ENCODE measurements around the gene AVPR1B.

AVPR1B gene

DNA sequence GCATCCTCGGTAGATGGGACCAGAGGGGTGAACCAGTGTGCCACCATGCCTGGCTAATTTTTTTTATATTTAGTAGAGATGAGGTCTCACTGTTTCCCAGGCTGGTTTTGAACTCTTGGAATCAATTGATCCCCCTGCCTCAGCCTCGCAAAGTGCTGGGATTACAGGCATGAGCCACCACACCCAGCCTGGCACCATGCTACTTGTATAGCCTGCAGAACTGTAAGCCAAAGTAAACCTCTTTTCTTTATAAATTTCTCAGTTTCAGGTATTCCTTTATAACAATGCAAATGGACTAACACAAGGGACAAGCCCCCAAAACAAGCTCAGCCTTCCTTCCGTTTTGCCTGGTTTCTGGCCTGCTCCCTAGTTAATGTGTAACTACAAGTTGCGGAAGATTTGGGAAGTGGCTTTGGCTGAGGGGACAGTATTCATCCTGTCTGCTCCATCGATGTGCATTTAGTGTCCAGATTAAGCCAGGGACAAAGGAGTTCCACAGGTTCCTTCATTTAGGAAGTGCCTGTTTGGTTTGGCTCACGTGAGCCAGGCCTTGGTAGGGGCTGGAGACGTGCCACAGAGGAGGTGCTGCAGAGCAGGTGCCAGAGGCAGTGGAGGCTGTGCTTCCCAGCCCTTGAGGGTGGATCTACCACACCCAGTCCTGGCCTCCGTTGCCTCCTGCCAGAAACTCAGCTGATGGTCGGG lies 4.4 kb downstream of the AVPR1B start:
- no peak for DNase-seq (ENCODE audit: low read depth in 2 of 2)

DNA sequence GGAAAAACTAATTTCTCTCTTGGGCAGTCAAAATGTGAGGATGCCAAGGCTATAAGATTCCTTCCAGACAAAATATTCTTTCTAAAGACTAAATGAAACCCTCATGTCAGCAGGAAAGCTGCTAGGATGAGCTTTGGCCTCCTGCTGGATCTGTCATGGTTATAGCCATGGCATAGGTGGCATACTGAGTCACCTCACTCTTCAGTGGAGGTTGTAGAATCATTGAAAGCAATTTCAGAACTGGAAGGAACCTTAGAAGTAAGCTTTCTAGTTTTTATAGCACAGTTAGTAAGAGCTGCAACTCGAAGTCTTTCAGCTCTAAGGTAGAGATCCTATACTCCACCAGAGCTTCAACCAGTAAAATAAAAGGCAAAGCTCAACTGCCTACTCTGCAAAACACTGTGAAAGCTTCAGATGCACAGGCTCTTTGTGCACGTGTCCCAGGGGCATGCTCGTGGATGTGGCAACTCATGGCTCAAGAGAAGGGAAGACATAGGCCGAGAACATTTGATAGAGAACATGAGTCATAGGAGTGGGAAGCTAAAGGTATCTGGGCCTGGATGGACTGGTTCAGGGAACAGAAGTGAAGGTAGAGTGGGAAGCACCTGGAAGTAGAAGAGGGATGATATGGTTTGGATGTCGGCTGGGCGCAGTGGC lies 5.8 kb downstream of the AVPR1B start:
- no peak for DNase-seq (ENCODE audit: low read depth in 2 of 2)

DNA sequence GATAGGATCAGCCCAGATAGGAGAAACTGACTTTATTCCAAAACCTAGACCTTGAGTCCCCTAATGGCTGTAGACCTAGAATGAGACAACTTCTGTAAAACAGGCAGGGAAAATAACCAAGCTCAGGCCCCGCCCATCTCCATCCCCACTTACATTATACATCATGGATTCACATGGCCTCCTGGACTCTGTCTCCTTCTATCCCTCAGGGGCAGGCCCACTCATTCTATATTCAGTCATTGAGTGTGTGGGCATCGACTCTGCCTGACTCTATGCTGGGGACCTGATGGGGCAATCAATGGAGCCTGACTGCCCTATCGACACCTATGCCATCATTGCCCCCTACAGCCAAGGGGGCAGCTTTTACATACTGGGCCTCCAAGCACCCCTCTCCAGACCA lies 6.4 kb downstream of the AVPR1B start:
- DNase-seq (ENCODE audit: low read depth in 2 of 2): no peak

DNA sequence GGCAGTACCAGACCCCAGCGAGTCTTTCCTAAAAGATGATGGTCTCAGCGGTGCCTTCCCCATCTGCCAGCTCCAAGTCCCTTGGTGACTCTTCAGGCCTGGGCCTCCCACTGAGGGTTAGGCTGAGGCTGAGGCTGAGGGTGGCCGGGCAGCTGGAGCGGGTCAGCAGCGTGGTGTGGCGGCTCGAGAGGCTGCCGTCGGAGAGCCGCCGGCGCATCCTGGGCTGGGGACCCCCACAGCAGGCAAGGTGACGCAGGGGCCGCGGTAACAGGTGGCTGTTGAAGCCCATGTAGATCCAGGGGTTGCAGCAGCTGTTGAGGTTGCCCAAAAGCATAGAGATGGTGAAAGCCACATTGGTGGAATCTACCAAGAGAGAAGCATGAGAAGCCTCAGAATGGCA lies 7.0 kb downstream of the AVPR1B start:
- no peak for DNase-seq (ENCODE audit: low read depth in 2 of 2)

DNA sequence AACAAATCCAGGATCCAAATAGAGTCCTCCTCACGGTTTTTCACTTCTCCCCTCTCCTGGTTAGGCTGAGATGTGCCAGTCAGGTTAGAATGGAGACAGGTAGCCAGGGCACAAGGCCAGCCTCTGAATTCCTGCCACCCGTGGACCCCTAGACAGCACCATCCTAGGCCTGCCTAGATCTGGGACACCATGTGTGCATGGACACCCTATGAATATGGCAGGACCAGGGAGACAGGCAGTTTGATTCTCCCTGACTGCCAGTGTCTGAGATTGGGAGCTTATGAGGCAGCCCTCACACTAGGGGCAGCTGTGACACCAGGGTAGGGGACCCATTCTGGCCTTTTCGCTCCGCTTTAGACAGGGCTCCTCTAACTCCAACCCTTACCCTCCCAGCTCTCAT lies 7.5 kb downstream of the AVPR1B start:
- no peak for DNase-seq (ENCODE audit: low read depth in 2 of 2)

DNA sequence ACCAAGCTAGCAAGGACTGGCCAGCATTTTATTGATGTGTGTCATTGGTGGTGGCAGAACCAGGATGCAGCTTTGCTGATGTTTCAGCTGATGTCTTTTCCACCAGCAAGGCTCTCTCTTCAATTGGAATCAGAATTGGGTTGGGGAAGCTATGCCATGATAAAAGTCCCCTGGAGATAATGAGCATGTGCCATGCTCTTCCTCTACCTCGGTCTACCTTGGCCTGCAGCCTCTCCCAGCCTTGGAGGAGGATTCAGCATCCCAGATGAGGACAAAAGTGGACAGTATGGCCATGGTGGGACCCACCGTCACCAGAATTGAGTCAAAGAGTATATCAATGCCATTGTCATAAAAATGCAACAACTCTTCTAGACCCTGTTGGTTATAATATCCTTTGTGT lies 8.6 kb downstream of the AVPR1B start:
- no peak for DNase-seq (ENCODE audit: low read depth in 2 of 2)

DNA sequence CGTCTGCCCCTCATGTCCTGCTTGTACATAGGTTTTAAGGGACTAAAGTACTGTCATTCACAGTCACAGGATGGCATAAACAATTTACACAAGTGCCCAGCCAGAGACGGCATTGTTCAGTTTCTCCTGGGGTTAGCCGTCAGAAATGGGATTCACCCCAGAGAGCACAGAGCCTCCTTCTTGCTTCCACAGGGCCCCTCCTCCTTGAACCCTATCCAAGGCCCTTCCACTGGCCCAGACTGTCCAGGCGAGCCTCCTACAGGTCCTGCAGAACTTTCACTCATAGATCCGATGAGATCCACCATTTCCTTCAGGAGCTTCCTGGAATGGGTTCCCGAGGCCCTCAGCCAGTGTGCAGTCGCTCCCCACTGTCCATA lies 10.0 kb downstream of the AVPR1B start:
- no peak for DNase-seq (ENCODE audit: low read depth in 2 of 2)

DNA sequence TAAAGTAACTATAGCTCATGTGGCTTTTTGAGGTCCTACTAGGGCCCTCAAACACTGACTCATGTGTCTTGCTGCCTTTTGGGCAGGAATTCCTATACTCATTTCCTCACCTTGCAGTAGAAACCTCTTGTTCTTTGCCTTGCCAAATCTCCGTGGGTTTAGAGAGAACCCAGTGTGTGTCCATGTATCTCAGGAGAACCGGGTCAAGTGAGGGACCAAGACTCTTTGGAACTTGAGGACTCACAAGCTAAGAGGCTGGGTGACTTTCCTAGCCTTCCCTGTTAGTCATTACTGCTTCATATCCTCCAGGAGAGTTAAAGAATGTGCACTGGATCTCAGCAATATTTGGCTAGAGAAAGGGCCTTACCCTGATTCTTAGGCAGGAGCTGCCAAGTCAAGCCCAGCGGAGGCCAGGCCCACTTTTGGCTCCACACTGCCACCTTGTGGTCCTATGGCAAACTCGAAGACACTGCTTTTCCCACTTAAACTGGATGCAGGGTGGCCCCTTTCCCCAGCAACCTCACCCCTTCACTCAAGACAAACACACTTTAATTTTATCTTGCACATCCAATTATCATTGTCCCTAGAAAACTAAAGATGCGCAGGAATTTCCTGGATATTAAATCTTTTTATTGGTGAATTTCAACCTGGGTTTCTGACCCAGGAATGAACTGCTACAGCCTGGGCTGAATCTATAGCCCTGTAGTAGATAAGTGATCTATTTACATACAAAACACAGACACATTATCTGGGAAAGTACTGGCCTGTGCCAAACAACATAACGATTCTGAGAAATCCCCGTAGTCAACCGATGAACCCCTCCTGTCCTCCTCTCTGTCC lies 10.6 kb downstream of the AVPR1B start:
- peak; percentile 68 to 76 for DNase-seq (ENCODE audit: low read depth in 2 of 2)

DNA sequence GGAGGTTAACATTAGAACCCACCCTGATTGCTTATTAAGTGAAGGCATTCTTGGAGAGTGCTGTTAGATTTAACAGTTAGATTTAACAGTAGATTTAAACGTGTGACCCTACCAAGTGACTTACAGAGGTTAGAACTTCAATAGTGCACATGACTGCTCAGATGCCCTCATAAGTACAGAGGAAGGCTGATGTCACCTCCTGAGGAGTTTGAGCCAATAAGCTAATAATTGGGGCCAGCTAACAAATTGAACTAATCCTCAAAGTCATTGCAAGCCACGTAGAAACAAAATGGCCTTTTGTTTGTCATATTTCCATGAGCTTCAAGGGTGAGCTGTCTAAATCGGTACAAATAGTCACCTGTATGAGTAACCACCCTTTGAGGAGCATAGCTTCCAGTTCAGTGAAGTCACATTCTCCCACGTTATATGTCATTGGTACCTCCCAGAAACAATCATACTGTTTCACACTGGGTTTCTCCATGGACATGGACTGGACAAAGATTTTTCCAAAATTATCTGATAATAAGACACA lies 11.7 kb downstream of the AVPR1B start:
- no peak for DNase-seq (ENCODE audit: low read depth in 2 of 2)

DNA sequence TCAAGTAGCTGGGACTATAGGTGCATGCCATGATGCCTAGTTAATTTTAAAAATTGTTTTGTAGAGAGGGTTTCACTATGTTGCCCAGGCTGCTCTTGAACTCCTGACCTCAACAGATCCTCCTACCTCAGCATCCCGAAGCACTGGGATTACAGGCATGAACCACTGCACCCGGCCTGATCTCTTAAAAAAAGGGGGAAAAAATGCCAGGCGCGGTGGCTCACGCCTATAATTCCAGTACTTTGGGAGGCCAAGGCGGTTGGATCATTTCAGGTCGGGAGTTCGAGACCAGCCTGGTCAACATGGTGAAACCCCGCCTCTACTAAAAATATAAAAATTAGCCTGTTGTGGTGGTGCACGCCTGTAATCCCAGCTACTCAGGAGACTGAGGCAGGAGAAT lies 13.2 kb downstream of the AVPR1B start:
- no peak for DNase-seq (ENCODE audit: low read depth in 2 of 2)

DNA sequence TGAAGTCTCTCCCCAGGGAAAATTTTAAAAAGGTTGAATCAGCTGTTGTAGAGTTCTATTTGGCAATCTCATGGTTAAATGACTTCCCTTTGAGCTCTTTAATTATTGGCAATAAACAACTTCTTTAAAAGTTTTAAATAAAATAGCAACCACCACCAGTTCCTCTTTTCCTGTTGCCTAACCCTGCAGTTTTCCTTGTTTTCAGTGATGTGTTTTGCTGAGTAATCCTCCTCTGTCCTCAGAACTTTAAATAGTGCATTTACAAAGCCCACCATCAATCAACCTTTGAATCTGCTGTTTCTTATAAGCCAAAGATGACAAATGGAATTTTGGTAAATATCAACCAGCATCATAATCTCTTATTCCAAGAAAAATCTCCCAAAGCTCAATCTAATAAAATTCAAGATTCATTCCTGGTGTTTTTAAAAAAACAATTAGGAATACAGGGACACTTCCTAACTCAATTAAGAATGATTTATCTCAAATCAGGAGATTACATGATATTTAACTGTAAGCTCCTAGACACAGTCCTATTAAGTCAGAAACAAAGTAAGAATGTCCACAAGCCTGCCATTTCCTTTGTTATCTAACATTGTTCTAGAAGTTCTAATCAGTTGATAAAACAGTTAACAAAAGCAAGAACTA lies 14.8 kb downstream of the AVPR1B start:
- no peak for DNase-seq (ENCODE audit: low read depth in 2 of 2)

DNA sequence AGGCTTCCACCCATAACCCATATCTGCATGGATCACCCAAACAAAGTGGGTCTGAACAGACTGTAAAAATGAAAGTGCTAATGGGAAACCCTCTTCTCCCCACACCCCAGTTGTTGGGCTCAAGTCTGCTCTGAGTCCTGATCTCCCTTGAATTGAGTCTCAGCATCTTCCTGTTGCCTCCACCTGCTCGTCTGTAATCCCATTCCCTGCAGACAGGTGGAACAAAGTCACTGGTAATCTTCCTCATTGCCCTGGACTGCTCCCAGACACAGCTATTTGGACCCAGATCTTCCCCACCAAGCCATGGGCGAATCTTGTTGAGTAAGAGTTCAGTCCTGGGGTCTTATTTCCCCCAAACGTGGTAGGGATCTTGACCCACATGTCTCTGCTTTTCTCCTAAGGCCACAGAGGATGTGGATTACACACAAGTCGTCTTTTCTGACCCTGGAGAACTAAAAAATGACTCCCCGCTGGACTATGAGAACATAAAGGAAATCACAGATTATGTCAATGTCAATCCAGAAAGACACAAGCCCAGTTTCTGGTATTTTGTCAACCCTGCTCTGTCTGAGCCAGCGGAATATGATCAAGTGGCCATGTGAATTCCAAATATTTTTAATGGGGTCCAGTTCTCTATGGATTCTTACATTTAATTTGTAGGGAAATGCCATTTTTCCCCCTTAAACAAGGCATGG lies 15.7 kb downstream of the AVPR1B start:
- DNase-seq (ENCODE audit: low read depth in 2 of 2): no peak

DNA sequence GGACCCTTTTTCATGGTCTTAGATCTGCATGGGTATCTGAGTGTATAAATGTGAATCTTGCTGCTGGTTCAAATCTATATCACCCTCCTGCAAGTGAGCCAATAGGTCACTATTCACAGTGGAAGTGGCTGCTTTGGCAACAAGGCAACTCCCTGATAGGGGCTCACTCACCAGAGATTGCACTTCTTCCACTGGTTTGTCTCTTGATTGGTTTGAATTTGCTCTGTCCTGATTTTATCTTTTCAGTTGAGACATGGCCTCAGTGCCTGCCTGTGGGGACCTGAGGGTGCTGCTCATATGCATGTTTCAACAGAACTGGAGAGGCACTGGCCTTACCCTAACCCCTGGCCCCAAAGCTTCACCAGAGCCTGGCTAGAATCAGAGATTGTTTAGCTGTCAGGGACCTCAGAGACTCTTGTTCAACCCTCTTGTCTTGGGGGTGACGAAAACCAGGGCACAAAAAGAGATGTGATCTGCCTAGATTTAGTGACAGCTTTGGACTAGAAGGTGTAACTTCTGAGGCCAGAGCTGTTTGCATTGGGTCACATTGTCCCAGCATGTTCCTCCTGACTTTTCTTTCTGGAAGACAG lies 16.9 kb downstream of the AVPR1B start:
- no peak for DNase-seq (ENCODE audit: low read depth in 2 of 2)

DNA sequence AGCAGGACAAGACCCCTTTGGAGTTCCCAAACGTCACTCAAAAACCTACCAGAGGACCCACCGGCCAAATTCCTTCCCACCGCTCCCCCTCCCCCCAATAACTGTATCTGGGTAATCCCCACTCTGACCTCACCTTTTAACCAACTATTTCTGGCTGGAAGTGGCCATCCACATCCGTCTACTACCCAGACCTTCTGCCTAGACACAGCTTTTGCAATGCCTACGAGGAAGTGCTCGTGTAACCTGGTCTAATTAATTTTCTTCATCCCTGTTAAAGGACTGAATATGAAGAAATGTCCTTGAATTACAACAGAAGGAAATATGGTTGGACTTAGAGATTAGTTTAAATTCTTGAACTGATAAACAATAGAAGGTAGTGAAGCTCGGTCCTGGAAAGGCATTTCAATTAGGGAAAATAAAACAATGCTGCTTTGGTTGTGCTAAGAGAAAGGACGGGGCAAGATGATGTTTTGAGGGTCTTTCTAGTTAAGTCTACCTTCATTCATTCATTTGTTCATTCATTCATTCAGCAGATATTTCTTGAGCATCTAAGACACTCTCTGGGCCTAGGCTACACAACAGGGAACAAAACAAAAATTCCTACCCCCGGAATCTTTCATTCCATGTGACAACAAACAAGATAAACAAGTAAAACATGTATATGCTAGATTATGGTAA lies 18.8 kb downstream of the AVPR1B start:
- no peak for DNase-seq (ENCODE audit: low read depth in 2 of 2)

DNA sequence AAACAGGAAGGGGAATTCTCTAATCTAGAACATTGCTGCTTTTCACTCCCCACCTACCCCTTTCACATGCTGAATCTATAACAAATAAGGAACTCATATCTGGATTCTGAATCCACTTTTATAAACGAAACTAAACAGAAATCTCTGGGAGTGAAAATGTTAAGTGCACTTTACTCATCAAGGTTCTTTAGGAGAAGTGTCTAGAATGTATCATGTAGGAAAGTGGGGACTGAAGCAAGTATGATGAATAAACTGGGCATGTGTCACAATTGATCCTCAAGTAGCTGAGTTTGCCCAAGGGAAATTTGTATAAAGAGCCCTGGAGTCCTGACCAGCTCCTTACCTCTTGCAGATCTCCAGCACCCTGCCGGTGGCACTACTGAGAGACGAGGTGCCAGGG lies 19.8 kb downstream of the AVPR1B start:
- DNase-seq (ENCODE audit: low read depth in 2 of 2): no peak

DNA sequence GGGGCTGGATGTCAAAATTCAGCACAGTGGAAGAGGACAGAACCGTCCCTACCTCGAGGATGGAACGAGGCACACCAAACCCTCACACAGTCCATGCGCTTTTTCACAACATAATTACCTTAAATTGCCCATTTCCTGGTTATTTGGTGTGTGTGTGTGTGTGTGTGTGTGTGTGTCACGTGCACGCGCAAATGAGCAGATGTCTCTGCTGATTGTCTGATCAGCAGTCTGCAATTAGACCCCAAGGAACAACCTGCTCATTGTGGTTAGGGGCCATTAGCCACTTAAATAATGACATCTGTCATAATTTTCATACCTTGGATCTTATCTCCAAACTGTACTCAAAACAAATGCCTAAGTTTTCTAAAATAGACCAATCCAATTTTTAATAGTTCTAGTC lies 23.2 kb downstream of the AVPR1B start:
- no peak for DNase-seq (ENCODE audit: low read depth in 2 of 2)

DNA sequence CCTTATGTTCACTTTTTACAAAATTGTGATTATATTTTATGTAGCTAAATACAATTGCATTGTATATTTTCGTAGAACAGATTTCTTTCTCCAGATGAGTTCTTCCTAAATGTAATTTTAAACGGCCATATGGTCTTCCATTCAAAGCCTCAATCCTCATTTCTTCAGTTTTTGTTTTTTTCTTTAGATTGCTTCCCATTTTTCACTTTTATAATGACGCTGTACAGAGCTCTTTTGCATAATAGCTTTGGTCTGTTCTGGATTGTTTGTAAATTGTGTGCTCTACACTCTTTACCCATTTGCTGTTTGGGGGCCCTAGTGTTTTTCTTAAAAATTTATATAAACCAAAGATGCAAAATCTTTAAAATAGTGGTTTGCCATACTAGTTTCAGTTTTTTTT lies 27.8 kb downstream of the AVPR1B start:
- no peak for DNase-seq (ENCODE audit: low read depth in 2 of 2)

DNA sequence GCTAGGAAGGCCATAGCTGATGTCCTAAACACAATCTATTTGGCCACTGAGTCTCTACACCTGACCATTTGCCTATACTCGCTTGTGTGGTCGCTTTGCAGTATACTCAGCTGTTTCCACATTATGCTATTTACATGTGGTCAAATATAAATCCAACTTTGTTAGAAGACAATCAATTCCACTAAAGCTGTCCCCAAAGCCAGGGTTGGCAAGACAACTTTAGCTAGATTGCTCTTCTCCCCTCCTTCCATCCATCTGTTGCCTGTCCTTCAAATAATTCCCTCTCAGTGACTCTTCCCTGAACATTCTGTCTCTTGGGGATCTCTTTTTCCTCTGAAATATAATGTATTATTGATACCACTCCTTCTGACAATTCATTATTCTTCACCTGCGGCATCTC lies 30.1 kb downstream of the AVPR1B start:
- no peak for DNase-seq (ENCODE audit: low read depth in 2 of 2)

DNA sequence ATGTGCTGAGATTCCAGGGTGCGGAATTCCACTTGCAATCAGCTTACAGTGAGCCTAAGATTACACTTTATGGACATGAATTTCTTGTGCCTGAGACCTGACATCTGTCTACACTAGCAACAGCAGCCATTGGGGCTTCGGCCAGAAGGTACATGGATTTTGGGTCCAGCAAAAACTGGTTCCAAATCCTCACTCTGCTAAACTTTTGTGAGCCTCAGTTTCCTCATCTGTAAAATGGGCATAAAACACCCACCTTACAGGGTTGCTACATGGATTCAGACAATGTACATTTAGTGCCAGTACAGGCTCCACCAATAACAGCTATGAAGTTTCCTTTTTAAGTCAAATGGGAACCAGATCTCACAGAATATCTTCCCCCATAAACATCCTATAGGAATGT lies 33.4 kb downstream of the AVPR1B start:
- no peak for DNase-seq (ENCODE audit: low read depth in 2 of 2)

DNA sequence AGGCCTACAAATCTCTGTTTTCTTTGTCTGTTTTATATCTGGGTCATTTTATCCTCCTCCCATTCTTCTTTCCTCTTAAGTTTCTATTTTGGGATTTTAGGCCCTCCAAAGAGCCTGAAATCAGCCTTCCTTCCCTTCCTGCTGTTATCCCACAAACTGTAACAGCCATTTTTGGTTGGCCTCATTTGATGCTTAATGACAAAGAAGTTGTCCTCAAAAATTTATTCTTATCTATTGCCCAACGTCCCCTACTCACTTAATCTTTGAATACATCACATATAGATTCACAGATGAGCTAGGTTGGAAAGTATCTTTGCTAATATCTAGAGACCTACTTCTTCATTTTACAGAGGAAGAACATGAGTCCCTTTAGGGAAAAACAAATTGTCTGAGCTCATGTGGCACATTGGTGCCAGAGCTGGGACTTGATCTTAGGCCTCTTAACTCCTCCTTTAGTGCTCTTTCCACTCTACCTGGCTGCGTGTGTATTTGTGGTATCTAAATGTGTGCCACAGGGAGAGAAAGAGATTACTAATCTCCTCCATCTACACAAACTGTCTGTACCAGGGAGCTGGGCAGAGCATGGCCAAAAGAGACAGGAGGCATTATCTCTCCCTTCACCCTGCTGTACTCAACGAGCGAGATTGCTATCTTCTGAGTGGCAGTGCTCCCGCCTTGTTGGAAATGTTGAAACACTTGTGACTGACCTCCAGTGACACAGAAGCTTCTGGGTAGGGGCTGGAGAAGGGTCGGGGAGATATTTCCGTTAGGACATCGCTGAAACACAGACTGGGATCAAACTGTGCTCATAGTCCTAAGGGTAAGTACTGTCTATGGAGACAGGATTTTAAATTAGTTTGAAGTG lies 34.1 kb downstream of the AVPR1B start:
- no peak for DNase-seq (ENCODE audit: low read depth in 2 of 2)
